GM21717 (cell line): ENCODE measurements around the gene MMAB.
"Not testable (repeated sequence)": the region's sequence is repeated elsewhere in the genome, so short reads cannot be mapped to it uniquely, and the experiment has no call there.

Source experiments
- ATAC-seq: cut with Tn5 transposase; IDR thresholded peaks from one replicate; pipeline ENCODE4 v1.9.1; 2021; ENCODE audit warnings: mild to moderate bottlenecking, moderate library complexity; ENCODE audit not compliant: unreplicated experiment

Gene MMAB

GRCh38 chr12:109604132-109604585 lies 30.9 kb upstream of the MMAB start:
- ATAC-seq = no peak

GRCh38 chr12:109602132-109602531 lies 28.8 kb upstream of the MMAB start:
- not testable (repeated sequence) for ATAC-seq

GRCh38 chr12:109601557-109601956 lies 28.3 kb upstream of the MMAB start:
- ATAC-seq = no peak

GRCh38 chr12:109600995-109601394 lies 27.7 kb upstream of the MMAB start:
- no peak for ATAC-seq

- no peak for ATAC-seq
These were observed 27.2 kb upstream of the MMAB start for GRCh38 chr12:109600481-109600880.

- ATAC-seq = no peak
These were observed 25.8 kb upstream of the MMAB start for GRCh38 chr12:109599087-109599486.

GRCh38 chr12:109598428-109598854 lies 25.1 kb upstream of the MMAB start:
- no peak for ATAC-seq

- ATAC-seq = no peak
These were observed 24.6 kb upstream of the MMAB start for GRCh38 chr12:109597795-109598427.

GRCh38 chr12:109597414-109597794 lies 24.1 kb upstream of the MMAB start:
- no peak for ATAC-seq

- ATAC-seq = no peak
These were observed 23.3 kb upstream of the MMAB start for GRCh38 chr12:109596418-109597244.

GRCh38 chr12:109595321-109595902 lies 22.1 kb upstream of the MMAB start:
- ATAC-seq = no peak

GRCh38 chr12:109594556-109595317 lies 21.4 kb upstream of the MMAB start:
- no peak for ATAC-seq

- no peak for ATAC-seq
These were observed 19.6 kb upstream of the MMAB start for GRCh38 chr12:109592905-109593272.

- no peak for ATAC-seq
These were observed 19.0 kb upstream of the MMAB start for GRCh38 chr12:109592195-109592904.

GRCh38 chr12:109591041-109591440 lies 17.7 kb upstream of the MMAB start:
- no peak for ATAC-seq

- ATAC-seq = no peak
These were observed 17.3 kb upstream of the MMAB start for GRCh38 chr12:109590566-109590965.

GRCh38 chr12:109589691-109590245 lies 16.5 kb upstream of the MMAB start:
- no peak for ATAC-seq

- no peak for ATAC-seq
These were observed 15.9 kb upstream of the MMAB start for GRCh38 chr12:109589240-109589590.

GRCh38 chr12:109588461-109589239 lies 15.3 kb upstream of the MMAB start:
- ATAC-seq = no peak

GRCh38 chr12:109587921-109588320 lies 14.6 kb upstream of the MMAB start:
- no peak for ATAC-seq
